Mesothelial cell of epicardium (in vitro differentiated cells): ENCODE data around the gene MINAR1. TPM values are rescaled to one million over a fixed set of nuclear protein-coding genes. Genes with fewer than 3 reads are reported as not detected.

Source experiments
- DNase-seq, 2 experiments: peaks; one replicate each; pipeline ENCODE4 v3.0.0; 2021; ENCODE audit warnings: low spot score in 2 of 2; ENCODE audit not compliant: unreplicated experiment in 2 of 2
- H3K27ac Mint-ChIP-seq: 2 replicates; pipeline ENCODE4 v1.8.0; 2021; ENCODE audit warnings: mixed read lengths
- H3K27me3 Mint-ChIP-seq: 2 replicates; pipeline ENCODE4 v1.8.0; 2021; ENCODE audit warnings: low read depth, mixed read lengths
- H3K36me3 Mint-ChIP-seq: 2 replicates; pipeline ENCODE4 v1.8.0; 2021; ENCODE audit warnings: mixed read lengths
- H3K4me1 Mint-ChIP-seq: 2 replicates; pipeline ENCODE4 v1.8.0; 2021; ENCODE audit warnings: mixed read lengths
- H3K4me3 Mint-ChIP-seq: 2 replicates; pipeline ENCODE4 v1.8.0; 2021; ENCODE audit warnings: mild to moderate bottlenecking, moderate library complexity, mixed read lengths
- H3K9me3 Mint-ChIP-seq: 2 replicates; pipeline ENCODE4 v1.8.0; 2021; ENCODE audit warnings: mixed read lengths
- CTCF ChIP-seq: fragments of 200-600 bp; sonication (generic); IDR thresholded peaks from one replicate; pipeline ENCODE4 v1.5.0; 2021; ENCODE audit warnings: antibody characterized with exemption; ENCODE audit not compliant: unreplicated experiment
- total RNA-seq: library from RNA; stranded (reverse); gene quantifications from 3 replicates; pipeline ENCODE4 v1.2.1, GENCODE V29; 2021

Gene MINAR1
- total RNA-seq, 1 donor from 2014 or later: 2.4 TPM

- no peak overlapping the region for H3K27ac Mint-ChIP-seq
- no peak for DNase-seq
- H3K27me3 Mint-ChIP-seq: peaks cover 20% of the 10 kb centered on the region
- H3K4me1 Mint-ChIP-seq: no peaks in the 10 kb centered on the region
- TF ChIP-seq CTCF: no peak
- H3K9me3 Mint-ChIP-seq: no peaks in the 10 kb centered on the region
- H3K36me3 Mint-ChIP-seq: no peaks in the 10 kb centered on the region
- H3K4me3 Mint-ChIP-seq: no peak overlapping the region
Measured at GRCh38 chr15:79440355-79440908, 8.3 kb downstream of the MINAR1 start.

- Mint-ChIP-seq H3K9me3 (peaks cover 10% of the 10 kb centered on the region), H3K4me3 (no peak overlapping the region), H3K27ac (no peak overlapping the region), H3K27me3 (no peaks in the 10 kb centered on the region), H3K36me3 (no peaks in the 10 kb centered on the region), H3K4me1 (no peaks in the 10 kb centered on the region)
- TF ChIP-seq CTCF: no peak
- DNase-seq: no peak
Measured at GRCh38 chr15:79442911-79443310, 10.8 kb downstream of the MINAR1 start.

- Mint-ChIP-seq H3K27ac (no peak overlapping the region), H3K27me3 (peaks cover 7% of the 10 kb centered on the region), H3K4me3 (no peak overlapping the region), H3K9me3 (peaks cover 10% of the 10 kb centered on the region), H3K36me3 (no peaks in the 10 kb centered on the region), H3K4me1 (no peaks in the 10 kb centered on the region)
- no peak for DNase-seq
- TF ChIP-seq CTCF: no peak
Measured at GRCh38 chr15:79447060-79447459, 14.9 kb downstream of the MINAR1 start.

- TF ChIP-seq CTCF: no peak
- Mint-ChIP-seq H3K36me3 (no peaks in the 10 kb centered on the region), H3K27ac (no peak overlapping the region), H3K4me1 (no peaks in the 10 kb centered on the region), H3K9me3 (peaks cover 10% of the 10 kb centered on the region), H3K27me3 (peaks cover 7% of the 10 kb centered on the region), H3K4me3 (no peak overlapping the region)
- no peak for DNase-seq
Measured at GRCh38 chr15:79450648-79451047, 18.5 kb downstream of the MINAR1 start.

GRCh38 chr15:79451361-79451999 lies 19.3 kb downstream of the MINAR1 start:
- Mint-ChIP-seq H3K36me3 (no peaks in the 10 kb centered on the region), H3K9me3 (peaks cover 9% of the 10 kb centered on the region), H3K27me3 (peaks cover 7% of the 10 kb centered on the region), H3K4me3 (no peak overlapping the region), H3K27ac (no peak overlapping the region), H3K4me1 (no peaks in the 10 kb centered on the region)
- no peak for TF ChIP-seq CTCF
- DNase-seq: no peak
